NCI-H524 (cell line): ENCODE data around the gene CAV2.

Source experiments
- DNase-seq, 2 experiments: peaks; one replicate each; lab custom pipeline; 2025; lab: John Stamatoyannopoulos, UW

Gene CAV2

DNA sequence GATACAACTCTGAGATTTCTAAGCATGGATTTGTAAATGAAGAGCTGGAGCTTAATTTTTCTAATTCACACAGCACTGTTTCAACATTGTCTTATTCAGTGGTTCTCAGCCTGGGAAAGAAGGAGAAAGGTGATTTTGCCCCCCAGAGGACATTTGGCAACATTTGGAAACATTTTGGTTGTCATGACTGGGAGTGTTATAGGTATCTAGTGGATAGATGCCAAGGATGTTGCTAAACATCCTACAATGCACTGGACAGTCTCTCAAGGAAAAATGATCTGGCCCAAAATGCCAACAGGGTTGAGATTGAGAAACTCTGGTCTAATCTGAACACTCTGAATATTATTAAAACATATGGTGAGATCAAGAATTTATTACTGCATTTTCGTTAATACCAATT, 3.8 kb upstream of the CAV2 start:
- DNase-seq, result no peak

GRCh38 chr7:116496653-116497052, 2.9 kb upstream of the CAV2 start:
- DNase-seq, result no peak

DNA sequence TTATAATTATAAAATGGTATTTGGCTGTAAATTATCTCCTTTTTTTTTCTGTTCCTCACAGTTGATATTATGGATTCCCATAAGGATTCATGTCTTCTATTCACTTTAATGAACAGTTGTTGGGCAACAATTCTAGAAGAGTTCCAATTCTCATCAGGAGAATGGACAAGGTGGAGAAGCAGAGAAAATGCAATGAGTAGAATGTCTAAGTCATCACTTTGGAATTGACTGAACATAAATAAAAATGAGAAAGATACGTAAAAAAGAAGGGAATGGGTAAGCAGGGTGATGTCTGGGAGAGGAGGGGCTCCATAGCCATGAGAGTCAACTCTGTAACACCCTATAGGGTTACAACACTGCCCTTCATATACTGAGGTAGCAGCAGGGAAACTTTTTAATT, 1.8 kb upstream of the CAV2 start:
- DNase-seq, result no peak

GRCh38 chr7:116500078-116500853, 728 bp downstream of the CAV2 start:
- peak in 1 of 2 experiments; percentile 19 for DNase-seq

- no peak for DNase-seq
Measured at GRCh38 chr7:116501425-116502167, 2.1 kb downstream of the CAV2 start.

- no peak for DNase-seq
Measured at GRCh38 chr7:116502201-116503096, 2.9 kb downstream of the CAV2 start.

GRCh38 chr7:116503835-116504234, 4.3 kb downstream of the CAV2 start:
- DNase-seq, result no peak

DNA sequence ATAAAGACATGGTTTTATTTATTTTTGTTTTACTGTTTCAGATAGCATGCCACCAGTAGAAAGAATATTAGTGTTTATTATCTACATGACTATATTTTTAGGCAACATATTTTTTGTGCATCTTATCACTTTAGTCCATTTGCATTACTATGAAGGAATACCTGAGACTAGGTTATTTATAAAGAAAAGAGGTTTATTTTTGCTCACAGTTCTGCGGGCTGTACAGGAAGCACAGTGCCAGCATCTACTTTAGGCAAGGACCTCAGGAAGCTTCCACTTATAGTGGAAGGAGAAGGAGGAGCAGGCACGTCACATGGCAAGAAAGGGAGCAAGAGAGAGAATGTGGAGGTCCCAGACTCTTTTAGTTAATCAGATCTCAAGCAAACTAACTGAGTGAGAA, 5.7 kb downstream of the CAV2 start:
- DNase-seq, result no peak

- DNase-seq, result no peak
Measured at GRCh38 chr7:116505823-116506222, 6.3 kb downstream of the CAV2 start.

DNA sequence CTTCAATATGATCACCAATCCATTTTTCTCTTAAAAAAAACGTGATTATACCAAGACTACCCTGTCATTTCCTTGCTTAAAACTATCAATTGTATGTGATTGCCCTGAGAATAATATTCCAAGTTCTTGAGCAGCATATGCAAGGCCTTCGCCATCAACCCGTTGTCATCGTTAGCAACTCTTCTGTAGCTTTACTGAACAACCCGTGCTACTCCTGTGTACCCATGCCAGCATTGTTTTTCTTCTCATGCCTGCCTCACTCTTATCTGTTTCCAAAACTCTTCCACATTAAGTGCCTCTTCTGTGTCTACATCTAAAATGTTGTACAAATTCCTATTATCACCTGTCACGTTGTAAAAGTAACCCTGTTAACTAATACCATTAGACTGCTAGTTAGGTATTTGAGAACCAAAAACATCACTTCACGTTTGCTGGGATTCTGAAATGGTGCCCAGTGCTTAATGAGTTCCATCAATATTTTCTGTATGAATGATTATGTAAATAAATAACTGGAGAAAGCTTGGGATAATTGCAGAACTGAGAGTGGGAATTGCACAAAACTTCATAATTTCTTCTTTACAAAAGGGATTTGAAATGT, 10.5 kb downstream of the CAV2 start:
- no peak for DNase-seq

DNA sequence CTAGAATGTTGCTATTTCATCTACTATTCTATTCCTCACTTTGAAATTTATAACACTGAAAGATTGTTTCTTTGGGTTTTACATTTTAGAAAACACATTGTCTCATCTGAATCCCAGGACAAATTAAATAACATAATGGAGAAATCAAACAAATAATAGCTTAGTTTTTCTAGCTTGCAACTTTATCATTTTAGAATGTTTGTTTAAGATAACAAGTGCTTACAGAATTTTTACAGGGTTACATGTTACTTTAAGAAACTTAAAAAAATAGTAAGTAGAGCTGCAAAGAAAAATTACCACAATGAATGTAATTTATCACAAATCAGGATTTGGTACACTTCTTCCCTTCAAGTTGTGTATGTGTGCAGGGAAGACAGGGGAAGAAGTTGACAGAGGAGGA, 11.3 kb downstream of the CAV2 start:
- no peak for DNase-seq

- DNase-seq, result no peak
Measured at GRCh38 chr7:116511552-116512519, 12.3 kb downstream of the CAV2 start.

DNA sequence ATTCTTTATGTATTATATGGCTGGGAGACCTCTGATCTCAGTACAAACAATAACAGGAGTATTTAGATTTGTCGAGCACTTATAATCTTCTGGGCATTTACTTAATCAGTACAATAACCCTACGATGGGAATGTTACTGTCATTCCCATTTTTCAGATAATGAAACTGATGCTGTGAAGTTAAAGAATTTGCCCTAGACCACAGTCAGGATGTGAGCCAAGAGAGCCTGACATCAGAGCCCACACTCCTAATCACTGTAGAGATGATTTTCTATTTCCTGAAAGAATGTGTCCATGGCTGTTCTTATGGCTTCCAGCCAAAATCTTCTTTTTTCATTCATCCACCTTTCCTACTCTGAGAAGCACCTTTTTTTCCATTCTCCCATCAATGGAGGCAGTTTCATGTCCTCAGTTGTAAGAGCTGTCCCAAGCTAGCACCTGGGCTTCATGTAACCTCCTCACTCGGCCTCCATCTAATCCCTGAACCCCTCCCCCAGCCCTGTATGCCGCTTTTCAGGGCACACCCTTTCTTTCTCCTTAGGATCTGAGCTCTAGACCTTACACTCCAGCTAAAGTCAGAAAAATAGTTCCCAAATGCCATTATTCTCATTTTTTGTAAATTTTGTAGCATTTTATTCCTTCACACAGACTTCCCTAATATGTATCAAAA, 13.1 kb downstream of the CAV2 start:
- no peak for DNase-seq

- DNase-seq, result no peak
Measured at GRCh38 chr7:116515584-116515983, 16.0 kb downstream of the CAV2 start.

DNA sequence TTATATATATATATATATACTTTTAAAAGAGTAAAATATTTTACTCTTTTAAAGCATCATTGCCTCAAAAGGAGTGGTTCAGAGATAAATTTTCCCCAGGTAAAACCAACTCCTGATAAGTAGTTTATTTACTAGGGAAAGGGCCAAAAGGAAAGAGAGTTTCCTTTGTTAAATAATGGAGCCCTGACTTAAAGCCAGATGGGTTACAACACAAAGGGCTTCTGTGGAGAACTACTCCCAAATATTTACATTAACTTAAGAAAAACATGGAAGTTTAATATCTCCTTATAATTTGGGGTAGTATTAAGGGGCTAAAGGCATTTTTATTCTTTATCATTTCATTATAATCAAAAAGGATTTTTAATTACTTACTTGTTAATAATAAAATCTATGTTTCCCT, 16.8 kb downstream of the CAV2 start:
- no peak for DNase-seq

DNA sequence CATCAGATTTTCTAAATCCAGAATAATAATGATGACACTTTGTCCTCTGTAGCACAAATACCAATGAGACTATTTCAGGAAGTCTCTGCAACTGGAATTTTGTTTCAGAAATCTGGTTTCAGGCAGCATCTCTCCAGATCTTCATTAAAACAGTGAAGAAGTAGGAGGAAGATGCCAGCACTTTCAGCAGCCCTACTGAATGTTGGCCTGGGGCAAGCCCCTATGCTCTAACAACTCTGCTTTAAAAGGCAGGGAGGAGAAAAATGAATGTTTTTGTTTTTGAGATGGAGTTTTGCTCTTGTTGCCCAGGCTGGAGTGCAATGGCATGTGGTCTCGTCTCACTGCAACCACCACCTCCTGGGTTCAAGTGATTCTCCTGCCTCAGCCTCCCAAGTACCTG, 18.1 kb downstream of the CAV2 start:
- DNase-seq, result no peak

- no peak for DNase-seq
Measured at GRCh38 chr7:116518961-116519360, 19.4 kb downstream of the CAV2 start.

- DNase-seq, result no peak
Measured at GRCh38 chr7:116521046-116521664, 21.6 kb downstream of the CAV2 start.

- DNase-seq, result no peak
Measured at GRCh38 chr7:116522247-116522646, 22.7 kb downstream of the CAV2 start.

DNA sequence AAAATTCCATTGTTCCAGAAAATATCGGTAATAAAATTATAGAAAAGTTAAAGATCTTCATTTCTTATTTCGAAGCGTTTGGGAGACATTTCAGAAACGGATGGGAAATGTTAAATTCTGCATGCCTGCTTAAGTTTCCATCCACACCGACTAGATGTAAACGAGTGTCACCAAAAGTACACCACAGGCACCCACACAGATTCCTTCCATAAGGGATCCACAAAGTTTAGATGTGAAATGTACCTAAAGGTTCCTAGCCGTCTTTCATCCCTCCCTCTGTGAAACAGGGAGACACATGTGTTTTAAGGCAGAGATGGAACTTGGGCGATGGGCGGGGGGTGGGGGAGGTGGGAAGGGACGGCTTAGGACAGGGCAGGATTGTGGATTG, 24.7 kb downstream of the CAV2 start:
- no peak for DNase-seq
